SH-SY5Y (cell line): Measurements from ENCODE around the gene SPECC1L.

Experiments
- GATA2 ChIP-seq: IDR thresholded peaks from 2 replicates; pipeline ENCODE4 v1.6.1; 2011; ENCODE audit warnings: mild to moderate bottlenecking, low read depth, low read length
- GATA3 ChIP-seq: IDR thresholded peaks from 2 replicates; pipeline ENCODE4 v1.6.1; 2011; ENCODE audit warnings: low read depth, mild to moderate bottlenecking, low read length, moderate library complexity

DNA sequence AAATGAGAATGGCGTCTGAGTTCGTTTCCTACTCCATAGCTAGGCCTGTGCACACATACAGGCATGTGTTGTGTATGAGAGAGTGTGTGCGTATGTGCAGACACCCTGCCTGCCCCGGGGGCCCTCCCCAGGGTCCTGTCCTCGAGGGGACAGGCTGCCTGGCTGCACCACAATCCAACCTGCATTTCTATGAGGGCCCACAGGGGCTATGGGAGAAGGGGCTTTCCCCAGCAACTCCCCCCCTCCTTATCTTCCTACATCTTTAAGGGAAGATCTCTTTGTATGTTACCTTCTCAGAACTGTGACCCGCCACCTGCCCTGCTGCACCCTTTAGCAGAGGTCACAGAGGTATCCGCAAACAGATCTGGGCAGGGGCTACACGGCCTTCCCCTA is 171.7 kb downstream of the SPECC1L start:
- no peak for TF ChIP-seq GATA3
- TF ChIP-seq GATA2, result peak; percentile 48; the same call in 1 of the 2 replicates
